GM12878 (cell line): ENCODE results near the gene CCDC3. TPM values are rescaled to one million over a fixed set of nuclear protein-coding genes. Genes with fewer than 3 reads are reported as not detected.

Experiments
- ESRRA ChIP-seq: IDR thresholded peaks from 2 replicates; pipeline ENCODE4 v1.6.1; 2012; ENCODE audit warnings: mild to moderate bottlenecking, low read length, improper control_type of control experiment
- MYB ChIP-seq: fragments of 150-350 bp; IDR thresholded peaks from 2 replicates; pipeline ENCODE4 v1.6.1; 2014; ENCODE audit warnings: mild to moderate bottlenecking, low read depth, low read length, borderline replicate concordance
- RAD21 ChIP-seq: IDR thresholded peaks from 2 replicates; pipeline ENCODE4 v1.6.1; 2011; ENCODE audit warnings: mild to moderate bottlenecking, low read depth, low read length, moderate library complexity; ENCODE audit not compliant: insufficient read depth
- RBBP5 ChIP-seq: fragments of 200-600 bp; sonication (generic); conservative IDR thresholded peaks from 2 replicates; pipeline ENCODE4 v1.6.1; 2016
- SIN3A ChIP-seq: IDR thresholded peaks from 2 replicates; pipeline ENCODE4 v1.6.1; 2012; ENCODE audit warnings: low read depth, low read length, improper control_type of control experiment
- SREBF1 ChIP-seq: IDR thresholded peaks from 2 replicates; pipeline ENCODE4 v1.6.1; 2012; ENCODE audit warnings: mild to moderate bottlenecking, low read length
- SUPT20H ChIP-seq: IDR thresholded peaks from 2 replicates; pipeline ENCODE4 v1.6.1; 2011; ENCODE audit warnings: low read depth, mild to moderate bottlenecking, low read length, moderate library complexity, borderline replicate concordance; ENCODE audit not compliant: control insufficient read depth
- TAF1 ChIP-seq: IDR thresholded peaks from 2 replicates; pipeline ENCODE4 v1.6.1; 2011; ENCODE audit warnings: mild to moderate bottlenecking, low read depth, low read length, borderline replicate concordance
- ZNF217 ChIP-seq: fragments of 450-650 bp; IDR thresholded peaks from 2 replicates; pipeline ENCODE4 v1.6.1; 2017; ENCODE audit warnings: antibody characterized with exemption, mild to moderate bottlenecking
- ZNF274 ChIP-seq: IDR thresholded peaks from one replicate; pipeline ENCODE4 v1.8.0; 2011; ENCODE audit not compliant: insufficient read length, insufficient read depth
- polyA plus RNA-seq, 11 experiments: library from polyadenylated mRNA; depleted of rRNA in 4 of 11; unstranded in 6 of 11; stranded (reverse) in 5 of 11; fragments of >200 nt; fragmentation: Nextera tagmentation in 4 of 11; fragmentation: Illumina TruSeq in 1 of 11; extraction: Ambion mirVana in 4 of 11; extraction: Trizol in 1 of 11; gene quantifications; 1 replicate in 1 of 11; 2 replicates in 10 of 11; pipeline versions ENCODE4 v1.2.1 to v1.2.3, GENCODE V29; 2011 to 2016; ENCODE audit warnings: inconsistent platforms in 2 of 11, missing spikeins in 2 of 11, low read depth in 1 of 11
- total RNA-seq, 4 experiments: library from RNA; depleted of rRNA in 3 of 4; stranded (reverse); fragments of >200 nt in 3 of 4; fragmentation: Illumina TruSeq in 1 of 4; extraction: Trizol in 1 of 4; gene quantifications; 2 replicates each; pipeline versions ENCODE4 v1.2.1 to v1.2.3, GENCODE V29; 2013 to 2021
- TF ChIP-seq, protein P1 (sequence below): IDR thresholded peaks from 2 replicates; pipeline ENCODE4 v1.6.1; 2012; ENCODE audit warnings: mild to moderate bottlenecking, low read depth, low read length
- TF ChIP-seq, protein P2 (sequence below): IDR thresholded peaks from 2 replicates; pipeline ENCODE4 v1.6.1; 2011; ENCODE audit warnings: borderline replicate concordance, low read depth, mild to moderate bottlenecking, moderate library complexity, mixed read lengths, low read length; ENCODE audit not compliant: insufficient read depth; ENCODE audit errors: extremely low read length
- TF ChIP-seq, protein P3 (sequence below): fragments of 450-650 bp; IDR thresholded peaks from 2 replicates; pipeline ENCODE4 v1.6.1; 2017; ENCODE audit warnings: mild to moderate bottlenecking, moderate library complexity
- TF ChIP-seq, protein P4 (sequence below): IDR thresholded peaks from 2 replicates; pipeline ENCODE4 v1.6.1; 2012; ENCODE audit warnings: low read length, inconsistent platforms

Gene CCDC3
- total and polyA plus RNA-seq, 10 of the 15 experiments (the other 5 are each of a cell fraction or from before 2014, with no cell fraction given): 0.08 TPM; not detected in 9

- TF ChIP-seq, protein P1, sequence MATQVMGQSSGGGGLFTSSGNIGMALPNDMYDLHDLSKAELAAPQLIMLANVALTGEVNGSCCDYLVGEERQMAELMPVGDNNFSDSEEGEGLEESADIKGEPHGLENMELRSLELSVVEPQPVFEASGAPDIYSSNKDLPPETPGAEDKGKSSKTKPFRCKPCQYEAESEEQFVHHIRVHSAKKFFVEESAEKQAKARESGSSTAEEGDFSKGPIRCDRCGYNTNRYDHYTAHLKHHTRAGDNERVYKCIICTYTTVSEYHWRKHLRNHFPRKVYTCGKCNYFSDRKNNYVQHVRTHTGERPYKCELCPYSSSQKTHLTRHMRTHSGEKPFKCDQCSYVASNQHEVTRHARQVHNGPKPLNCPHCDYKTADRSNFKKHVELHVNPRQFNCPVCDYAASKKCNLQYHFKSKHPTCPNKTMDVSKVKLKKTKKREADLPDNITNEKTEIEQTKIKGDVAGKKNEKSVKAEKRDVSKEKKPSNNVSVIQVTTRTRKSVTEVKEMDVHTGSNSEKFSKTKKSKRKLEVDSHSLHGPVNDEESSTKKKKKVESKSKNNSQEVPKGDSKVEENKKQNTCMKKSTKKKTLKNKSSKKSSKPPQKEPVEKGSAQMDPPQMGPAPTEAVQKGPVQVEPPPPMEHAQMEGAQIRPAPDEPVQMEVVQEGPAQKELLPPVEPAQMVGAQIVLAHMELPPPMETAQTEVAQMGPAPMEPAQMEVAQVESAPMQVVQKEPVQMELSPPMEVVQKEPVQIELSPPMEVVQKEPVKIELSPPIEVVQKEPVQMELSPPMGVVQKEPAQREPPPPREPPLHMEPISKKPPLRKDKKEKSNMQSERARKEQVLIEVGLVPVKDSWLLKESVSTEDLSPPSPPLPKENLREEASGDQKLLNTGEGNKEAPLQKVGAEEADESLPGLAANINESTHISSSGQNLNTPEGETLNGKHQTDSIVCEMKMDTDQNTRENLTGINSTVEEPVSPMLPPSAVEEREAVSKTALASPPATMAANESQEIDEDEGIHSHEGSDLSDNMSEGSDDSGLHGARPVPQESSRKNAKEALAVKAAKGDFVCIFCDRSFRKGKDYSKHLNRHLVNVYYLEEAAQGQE: no peak
- TF ChIP-seq ZNF217 (no peak), TAF1 (no peak), RBBP5 (no peak), SREBF1 (no peak), SUPT20H (no peak), ESRRA (no peak), RAD21 (no peak), SIN3A (no peak), MYB (no peak), ZNF274 (no peak)
- TF ChIP-seq, protein P2, sequence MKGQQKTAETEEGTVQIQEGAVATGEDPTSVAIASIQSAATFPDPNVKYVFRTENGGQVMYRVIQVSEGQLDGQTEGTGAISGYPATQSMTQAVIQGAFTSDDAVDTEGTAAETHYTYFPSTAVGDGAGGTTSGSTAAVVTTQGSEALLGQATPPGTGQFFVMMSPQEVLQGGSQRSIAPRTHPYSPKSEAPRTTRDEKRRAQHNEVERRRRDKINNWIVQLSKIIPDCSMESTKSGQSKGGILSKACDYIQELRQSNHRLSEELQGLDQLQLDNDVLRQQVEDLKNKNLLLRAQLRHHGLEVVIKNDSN: no peak
- TF ChIP-seq, protein P3, sequence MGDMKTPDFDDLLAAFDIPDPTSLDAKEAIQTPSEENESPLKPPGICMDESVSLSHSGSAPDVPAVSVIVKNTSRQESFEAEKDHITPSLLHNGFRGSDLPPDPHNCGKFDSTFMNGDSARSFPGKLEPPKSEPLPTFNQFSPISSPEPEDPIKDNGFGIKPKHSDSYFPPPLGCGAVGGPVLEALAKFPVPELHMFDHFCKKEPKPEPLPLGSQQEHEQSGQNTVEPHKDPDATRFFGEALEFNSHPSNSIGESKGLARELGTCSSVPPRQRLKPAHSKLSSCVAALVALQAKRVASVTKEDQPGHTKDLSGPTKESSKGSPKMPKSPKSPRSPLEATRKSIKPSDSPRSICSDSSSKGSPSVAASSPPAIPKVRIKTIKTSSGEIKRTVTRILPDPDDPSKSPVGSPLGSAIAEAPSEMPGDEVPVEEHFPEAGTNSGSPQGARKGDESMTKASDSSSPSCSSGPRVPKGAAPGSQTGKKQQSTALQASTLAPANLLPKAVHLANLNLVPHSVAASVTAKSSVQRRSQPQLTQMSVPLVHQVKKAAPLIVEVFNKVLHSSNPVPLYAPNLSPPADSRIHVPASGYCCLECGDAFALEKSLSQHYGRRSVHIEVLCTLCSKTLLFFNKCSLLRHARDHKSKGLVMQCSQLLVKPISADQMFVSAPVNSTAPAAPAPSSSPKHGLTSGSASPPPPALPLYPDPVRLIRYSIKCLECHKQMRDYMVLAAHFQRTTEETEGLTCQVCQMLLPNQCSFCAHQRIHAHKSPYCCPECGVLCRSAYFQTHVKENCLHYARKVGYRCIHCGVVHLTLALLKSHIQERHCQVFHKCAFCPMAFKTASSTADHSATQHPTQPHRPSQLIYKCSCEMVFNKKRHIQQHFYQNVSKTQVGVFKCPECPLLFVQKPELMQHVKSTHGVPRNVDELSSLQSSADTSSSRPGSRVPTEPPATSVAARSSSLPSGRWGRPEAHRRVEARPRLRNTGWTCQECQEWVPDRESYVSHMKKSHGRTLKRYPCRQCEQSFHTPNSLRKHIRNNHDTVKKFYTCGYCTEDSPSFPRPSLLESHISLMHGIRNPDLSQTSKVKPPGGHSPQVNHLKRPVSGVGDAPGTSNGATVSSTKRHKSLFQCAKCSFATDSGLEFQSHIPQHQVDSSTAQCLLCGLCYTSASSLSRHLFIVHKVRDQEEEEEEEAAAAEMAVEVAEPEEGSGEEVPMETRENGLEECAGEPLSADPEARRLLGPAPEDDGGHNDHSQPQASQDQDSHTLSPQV: no peak
- TF ChIP-seq, protein P4, sequence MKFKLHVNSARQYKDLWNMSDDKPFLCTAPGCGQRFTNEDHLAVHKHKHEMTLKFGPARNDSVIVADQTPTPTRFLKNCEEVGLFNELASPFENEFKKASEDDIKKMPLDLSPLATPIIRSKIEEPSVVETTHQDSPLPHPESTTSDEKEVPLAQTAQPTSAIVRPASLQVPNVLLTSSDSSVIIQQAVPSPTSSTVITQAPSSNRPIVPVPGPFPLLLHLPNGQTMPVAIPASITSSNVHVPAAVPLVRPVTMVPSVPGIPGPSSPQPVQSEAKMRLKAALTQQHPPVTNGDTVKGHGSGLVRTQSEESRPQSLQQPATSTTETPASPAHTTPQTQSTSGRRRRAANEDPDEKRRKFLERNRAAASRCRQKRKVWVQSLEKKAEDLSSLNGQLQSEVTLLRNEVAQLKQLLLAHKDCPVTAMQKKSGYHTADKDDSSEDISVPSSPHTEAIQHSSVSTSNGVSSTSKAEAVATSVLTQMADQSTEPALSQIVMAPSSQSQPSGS: no peak
Observed at GRCh38 chr10:12910835-12911234, 90.7 kb downstream of the CCDC3 start (continued).
